ENCODE measurements around the gene LCORL. TPM values are rescaled to one million over a fixed set of nuclear protein-coding genes. Genes with fewer than 3 reads are reported as not detected.

The LCORL gene
- total RNA-seq = 8.5 and 9.4 TPM in 2 replicates

GRCh38 chr4:18021720-18022571, at the start of gene LCORL:
TSS of gene LCORL (minus strand) at chr4:18021755. CDS start at chr4:18021751, 4 bp downstream.

GRCh38 chr4:17810260-17811077, 211.1 kb downstream of the LCORL start, which contains the start of the genes DCAF16 and NCAPG:
TSS of gene DCAF16 (minus strand) at chr4:17810757. CDS start at chr4:17804141, 6,616 bp downstream.
TSS of gene NCAPG (plus strand) at chr4:17810979. CDS start at chr4:17811078, 99 bp downstream.

Other genes starting within 250 kb of the LCORL start
- gene FAM184B, start 240.1 kb downstream of the LCORL start, total RNA-seq = not detected in 2 replicates
- gene DCAF16, start 211.0 kb downstream of the LCORL start, total RNA-seq = 19.2 and 21.7 TPM in 2 replicates
- gene NCAPG, start 210.8 kb downstream of the LCORL start, total RNA-seq = 0.64 and 3.4 TPM in 2 replicates

Measured in tracheal epithelial cell (primary cell).